ENCODE measurements around the gene MCCC1.

MCCC1 gene

DNA sequence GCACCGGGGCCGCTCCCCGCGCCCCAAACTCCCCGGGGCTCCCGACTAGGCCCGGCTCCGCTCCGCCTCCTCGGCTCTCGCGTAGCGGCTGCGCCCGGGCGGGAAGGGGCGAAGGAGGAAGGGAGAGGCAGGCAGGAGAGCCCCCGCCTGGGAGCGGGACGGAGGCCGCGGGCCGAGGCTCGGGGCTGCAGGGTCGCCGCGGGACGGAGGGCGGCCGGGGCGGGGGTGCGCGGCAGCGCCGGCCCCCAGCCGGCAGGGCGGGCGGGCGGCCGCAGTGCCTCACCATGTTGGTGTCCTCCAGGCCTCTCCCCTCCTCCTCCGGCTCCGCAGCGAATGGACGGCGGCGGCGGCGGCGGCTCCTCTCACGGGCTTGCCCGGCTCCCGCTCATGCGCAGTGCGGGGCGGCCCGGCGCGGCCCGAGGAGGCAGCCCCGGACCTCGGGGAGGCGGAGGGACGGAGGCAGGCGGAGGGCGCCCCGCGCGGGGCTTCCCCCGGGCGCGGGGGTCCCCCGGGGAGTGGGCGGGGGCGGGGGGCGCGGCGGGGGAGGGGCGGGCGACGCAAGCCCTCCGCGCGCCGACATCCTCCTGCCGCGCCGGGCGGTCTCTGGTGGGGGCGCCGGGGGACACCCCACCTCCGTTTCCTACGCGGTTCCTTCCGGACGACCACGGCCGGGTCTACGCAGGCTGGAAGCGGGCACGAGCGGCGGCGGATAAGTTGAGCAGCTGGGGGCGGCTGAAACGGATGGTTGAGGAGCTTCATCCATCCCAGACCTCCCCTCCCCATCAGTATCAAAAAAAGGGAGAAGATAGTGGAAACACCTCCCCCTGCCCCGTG lies 118.9 kb downstream of the MCCC1 start, which contains the start of gene DCUN1D1:
DCUN1D1 (minus strand) TSS at position 335 of the 834 bp plus-strand sequence; CDS start at position 286, 49 bp downstream.
- peak; percentile 84 for DNase-seq (ENCODE audit: low spot score)

DNA sequence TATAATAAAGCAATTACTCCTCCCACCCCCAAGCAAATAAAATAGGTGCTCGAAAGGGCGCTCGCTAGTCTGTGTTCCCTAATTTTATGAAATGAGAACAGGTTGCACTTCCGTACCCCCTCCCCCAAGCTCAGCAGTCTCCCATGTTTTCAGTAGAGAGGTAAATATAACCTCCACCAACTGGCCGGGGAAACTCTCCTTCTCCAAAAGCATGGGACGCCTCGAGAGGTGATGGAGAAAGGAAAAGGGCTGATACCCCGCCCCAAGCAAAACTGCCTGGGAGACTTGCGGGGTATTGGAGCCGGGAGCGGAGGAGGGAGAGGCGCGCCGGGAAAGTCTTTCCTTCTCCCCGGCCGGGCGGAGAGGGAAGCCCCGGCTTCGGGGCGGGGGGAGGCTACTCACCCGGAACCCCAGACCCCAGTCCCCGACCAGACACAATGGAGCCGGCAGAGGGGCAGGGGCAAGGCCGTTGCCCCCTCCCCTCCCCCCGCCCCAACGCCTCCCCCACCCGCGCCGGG lies 119.6 kb downstream of the MCCC1 start:
- peak; percentile 41 for DNase-seq (ENCODE audit: low spot score)

DNA sequence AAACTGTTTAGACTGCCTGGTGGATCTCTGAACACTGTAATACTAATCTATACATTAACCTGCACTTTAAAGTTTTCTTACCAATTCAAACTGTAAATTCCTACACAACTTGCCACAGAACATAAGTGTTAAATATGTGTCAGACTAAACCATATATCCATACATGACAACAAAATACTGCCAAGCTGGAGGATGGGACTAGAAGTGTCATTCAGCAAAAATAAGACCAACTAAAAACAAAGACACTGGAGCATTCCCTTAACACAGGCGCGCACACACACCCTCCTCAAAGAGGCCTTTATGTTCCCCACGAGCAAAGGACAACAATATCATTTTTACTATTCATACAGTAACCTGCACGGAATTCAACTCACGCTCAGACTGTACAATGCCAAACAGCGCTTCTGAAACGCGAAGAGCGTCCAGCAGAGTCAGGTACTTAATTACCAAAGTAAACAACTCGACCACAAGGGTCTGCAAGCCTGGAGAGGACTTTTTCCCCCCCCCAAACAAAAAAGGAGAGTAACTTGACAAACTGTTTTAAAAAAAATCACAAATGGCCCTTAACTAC lies 120.1 kb downstream of the MCCC1 start:
- DNase-seq (ENCODE audit: low spot score), result peak; percentile 51

DNA sequence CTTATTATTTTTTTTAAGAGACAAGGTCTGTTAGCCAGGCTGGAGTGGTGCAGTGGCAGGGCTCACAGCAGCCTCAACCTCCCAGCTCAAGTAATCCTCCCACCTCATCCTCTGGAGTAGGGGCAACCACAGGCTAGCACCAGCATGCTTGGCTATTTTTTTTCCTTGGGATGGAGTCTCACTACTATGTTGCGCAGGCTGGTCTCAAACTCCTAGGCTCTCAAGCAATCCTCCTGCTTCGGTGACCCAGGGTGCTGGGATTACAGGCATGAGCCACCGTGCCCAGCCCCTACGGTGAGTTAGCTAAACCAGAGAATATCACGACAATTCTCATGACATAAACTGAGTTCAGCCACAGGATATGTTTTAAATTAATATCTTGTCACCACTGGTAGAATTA lies 120.9 kb downstream of the MCCC1 start:
- no peak for DNase-seq (ENCODE audit: low spot score)

DNA sequence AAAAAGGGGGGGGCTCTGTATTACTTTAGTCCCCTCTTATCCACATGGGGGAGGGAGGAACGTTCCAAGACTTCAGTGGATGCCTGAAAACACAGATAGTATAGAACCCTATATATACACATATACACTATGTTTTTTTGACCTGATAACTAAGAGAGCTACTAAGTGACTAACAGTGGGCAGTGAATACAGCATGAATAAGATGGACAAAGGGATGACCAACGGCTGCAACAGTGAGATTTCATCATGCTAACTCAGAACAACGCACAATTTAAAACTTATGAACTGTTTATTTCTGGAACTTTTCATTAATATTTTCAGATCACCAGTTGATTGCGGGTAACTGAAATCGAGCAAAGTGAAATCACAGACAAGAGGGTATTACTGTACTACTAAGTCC lies 126.2 kb downstream of the MCCC1 start:
- peak; percentile 54 for DNase-seq (ENCODE audit: low spot score)

DNA sequence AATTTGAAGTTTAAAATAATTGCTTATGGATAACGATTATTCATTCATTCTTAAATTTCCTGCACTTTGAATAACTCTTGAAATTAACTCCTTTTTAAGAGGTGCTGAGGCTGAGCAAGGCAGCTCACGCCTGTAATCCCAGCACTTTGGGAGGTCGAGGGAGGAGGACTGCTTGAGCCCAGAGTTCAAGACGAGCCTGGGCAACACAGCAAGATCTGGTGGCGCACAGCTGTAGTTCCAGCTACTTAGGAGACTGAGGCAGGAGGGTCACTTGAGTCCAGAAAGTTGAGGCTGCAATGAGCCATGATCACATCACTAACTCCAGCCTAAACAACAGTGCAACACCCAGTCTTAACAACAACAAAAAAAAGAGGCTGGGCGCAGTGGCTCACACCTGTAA lies 126.9 kb downstream of the MCCC1 start:
- no peak for DNase-seq (ENCODE audit: low spot score)

DNA sequence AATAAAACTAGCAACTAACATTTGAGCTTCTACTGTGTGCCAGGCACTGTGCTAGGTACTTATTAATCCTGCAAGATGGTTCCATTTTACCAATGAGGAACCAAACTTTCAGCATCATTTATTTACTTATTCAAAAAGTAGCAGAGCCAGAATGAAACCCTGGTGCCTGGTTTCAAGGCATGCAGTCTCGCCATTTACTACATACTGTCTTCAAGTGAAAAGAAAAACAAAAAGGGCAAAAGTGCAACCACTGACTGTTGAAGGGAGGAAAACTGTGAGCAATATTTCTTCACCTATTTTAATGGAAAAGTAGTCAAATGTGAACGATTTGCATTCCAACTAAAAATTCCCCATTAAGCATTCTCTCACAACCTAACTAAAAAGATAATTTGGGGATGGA lies 127.7 kb downstream of the MCCC1 start:
- DNase-seq (ENCODE audit: low spot score), result no peak

DNA sequence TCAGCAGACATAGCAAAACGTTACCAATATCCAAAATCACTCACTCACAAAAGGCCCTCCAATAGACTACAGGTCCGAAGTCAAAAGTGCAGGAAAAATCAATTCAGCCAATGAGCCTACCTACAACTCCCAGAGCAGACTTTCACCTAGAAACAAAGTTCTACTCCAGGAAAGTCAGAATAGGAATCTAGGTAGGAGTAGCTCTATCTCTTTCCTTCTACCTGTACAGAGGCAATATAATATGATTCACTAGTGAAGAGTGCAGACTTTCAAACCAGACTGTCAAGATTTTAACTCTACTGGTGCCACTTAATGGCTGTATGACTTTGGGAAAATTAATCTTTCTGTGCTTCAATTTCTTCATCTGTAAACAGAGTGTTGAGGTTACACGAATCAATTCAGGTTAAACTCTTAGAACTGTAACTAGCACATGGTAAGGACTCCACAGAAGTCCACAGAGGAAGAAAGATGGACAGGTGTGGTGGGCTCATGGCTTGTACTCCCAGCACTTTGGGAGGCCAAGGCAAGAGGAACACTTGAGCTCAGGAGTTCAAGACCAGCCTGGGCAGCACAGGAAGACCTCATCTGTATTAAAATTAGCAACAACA lies 128.4 kb downstream of the MCCC1 start:
- no peak for DNase-seq (ENCODE audit: low spot score)

DNA sequence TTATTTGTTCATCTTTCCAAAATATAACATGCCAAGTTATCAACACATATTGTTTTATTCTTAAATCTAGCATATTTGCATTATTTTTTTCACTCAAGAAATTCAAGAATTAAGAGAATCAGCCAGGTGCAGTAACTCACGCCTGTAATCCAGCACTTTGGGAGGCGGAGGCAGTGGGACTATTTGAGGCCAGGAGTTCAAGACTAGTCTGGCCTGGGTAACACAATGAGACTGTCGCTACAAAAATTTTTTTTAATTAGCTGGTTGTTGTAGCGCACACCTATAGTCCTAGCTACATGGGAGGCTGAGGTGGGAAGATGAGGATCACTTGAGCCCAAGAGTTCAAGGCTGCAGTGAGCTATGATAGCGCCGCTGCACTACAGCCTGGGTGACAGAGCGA lies 129.4 kb downstream of the MCCC1 start:
- DNase-seq (ENCODE audit: low spot score), result no peak

DNA sequence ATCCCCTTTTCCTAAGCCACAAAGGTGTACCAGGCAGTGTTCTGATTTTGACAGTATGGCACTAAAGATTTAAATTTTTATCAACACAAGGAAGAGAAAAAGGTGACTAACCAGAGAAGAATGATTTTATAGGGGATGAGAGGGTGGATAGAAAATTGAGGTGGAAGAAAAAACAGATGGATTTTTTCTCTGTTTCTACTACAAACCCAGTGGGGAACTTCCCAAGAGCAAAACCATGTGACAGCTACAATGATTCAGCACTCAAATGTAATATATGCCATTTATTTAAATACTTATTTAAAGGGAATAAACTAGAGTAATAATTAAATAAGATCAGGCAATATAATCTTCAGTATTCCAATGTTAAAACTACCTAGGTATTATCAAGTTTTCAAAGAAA lies 130.0 kb downstream of the MCCC1 start:
- DNase-seq (ENCODE audit: low spot score), result no peak

DNA sequence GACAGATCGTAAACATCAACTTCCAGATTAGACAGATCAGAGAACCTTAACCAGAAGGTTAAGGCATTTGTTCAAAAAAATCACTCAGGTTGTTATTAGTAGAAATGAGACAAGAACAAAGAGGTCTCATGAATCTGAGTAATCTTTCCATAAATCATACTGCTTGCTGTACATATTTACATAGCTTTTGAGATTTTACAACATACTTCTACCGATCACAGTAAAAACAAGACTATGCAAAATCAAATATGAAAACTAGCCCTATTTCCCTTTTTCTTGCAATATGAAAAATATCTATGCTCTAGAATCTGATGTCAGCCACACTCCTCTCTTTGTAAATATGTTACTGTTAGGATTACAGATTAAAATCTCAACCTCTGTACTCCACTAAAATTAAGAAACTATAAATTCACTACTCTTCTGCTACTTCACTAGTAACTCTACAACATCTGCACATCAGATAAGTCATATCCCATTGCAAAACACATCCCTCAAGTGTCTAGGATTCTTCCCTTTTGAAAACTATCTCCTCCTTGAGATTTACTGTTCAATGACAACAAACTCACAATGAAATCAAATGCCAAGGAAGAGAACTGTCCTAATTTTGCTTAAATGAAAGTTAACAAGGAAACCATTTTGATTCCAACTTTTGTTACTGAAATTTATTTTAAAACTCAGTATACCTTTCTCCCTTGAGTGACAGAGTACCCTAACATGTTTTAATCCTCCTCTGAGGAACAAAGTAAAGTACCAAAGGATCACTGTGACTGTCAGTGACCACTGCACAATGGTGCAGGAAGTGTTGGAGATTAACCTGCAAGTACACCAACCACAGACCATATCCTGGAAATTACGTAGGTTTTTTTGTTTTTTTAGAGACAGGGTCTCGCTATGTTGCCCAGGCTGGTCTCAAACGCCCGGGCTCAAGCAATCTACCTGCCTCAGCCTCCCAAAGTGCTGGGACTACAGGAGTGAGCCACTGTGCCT lies 131.8 kb downstream of the MCCC1 start:
- no peak for DNase-seq (ENCODE audit: low spot score)

DNA sequence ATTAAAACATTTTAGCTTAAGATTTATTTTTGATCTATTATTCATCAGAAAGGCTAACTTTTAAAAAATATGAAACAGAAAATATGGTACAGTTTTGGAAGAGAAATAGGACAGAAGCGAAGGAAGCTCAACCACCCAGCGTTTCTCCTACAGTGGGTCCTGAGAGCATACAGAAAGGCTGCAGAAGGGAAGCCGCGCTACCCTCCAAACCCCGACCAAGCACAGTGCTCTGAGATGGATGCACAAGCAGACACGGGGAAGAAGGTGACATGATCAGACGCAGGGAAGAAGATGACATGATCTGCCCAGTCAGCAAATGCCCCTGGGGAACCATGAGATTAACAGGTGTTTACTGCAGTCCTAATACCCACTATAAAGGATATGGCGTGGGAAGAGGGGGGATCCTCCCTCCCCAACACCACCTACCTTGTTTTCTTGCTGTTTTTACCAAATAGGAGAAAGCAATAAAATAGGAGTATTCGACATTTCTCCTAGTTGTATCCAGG lies 133.4 kb downstream of the MCCC1 start:
- DNase-seq (ENCODE audit: low spot score), result no peak

Data from RKO (cell line).